Activated CD8-positive, alpha-beta memory T cell treated with anti-CD3 and anti-CD28 coated beads for 36 hours (primary cell): ENCODE measurements around the gene INO80. TPM values are rescaled to one million over a fixed set of nuclear protein-coding genes. Genes with fewer than 3 reads are reported as not detected.

Source experiments
- CTCF ChIA-PET: fragments of 350-600 bp; sonication (Branson Sonifier 250); formaldehyde crosslinking; loops from one replicate; lab custom pipeline; 2021; ENCODE audit warnings: antibody characterized with exemption; lab: Charles Lee
- POLR2A ChIA-PET: fragments of 350-600 bp; sonication (Branson Sonifier 250); formaldehyde crosslinking; loops from one replicate; lab custom pipeline; 2021; ENCODE audit warnings: antibody characterized with exemption; lab: Charles Lee
- total RNA-seq, 2 experiments: library from RNA; stranded (reverse); gene quantifications; one replicate each; pipeline ENCODE4 v1.2.3, GENCODE V29; 2021

INO80 gene
- total RNA-seq, 2 experiments from 2014 or later = 27.3 to 29.2 TPM

- ChIA-PET POLR2A (interaction anchor here (0.5 to 0.7 kb wide), 2 partner anchors 10 to 472 kb away, joined by 3 read pairs; no protein-coding TSS in a partner anchor), CTCF (interaction anchor here (0.6 to 9.3 kb wide), 11 partner anchors 9 to 302 kb away, joined by 3 to 71 read pairs (median 3); no protein-coding TSS in a partner anchor)
Observed at GRCh38 chr15:40930430-40931299, 185.4 kb downstream of the INO80 start.

- POLR2A ChIA-PET = interaction anchor here (1.8 kb wide), 1 partner anchor 11 kb away, joined by 6 read pairs; no protein-coding TSS in a partner anchor
- CTCF ChIA-PET = interaction anchor here (0.9 to 9.3 kb wide), 12 partner anchors 12 to 141 kb away, joined by 3 to 71 read pairs (median 3); no protein-coding TSS in a partner anchor
Observed at GRCh38 chr15:40929660-40930429, 186.2 kb downstream of the INO80 start.

Other genes starting within 250 kb of the INO80 start
- under 1 TPM; 0.27 to 0.51 TPM for gene RHOV, start 242.0 kb downstream of the INO80 start, total RNA-seq
- 10 to 100 TPM; 16.0 to 16.8 TPM for gene VPS18, start 221.8 kb downstream of the INO80 start, total RNA-seq
- under 1 TPM in 1 of 2 experiments, not detected in 1; 0.08 TPM for gene DLL4, start 186.9 kb downstream of the INO80 start, total RNA-seq
- 10 to 100 TPM; 24.6 to 25.2 TPM for gene CHAC1, start 162.8 kb downstream of the INO80 start, total RNA-seq
- gene EXD1, start 114.5 kb upstream of the INO80 start, total RNA-seq = not detected
- 10 to 100 TPM; 43.7 to 45.2 TPM for gene CHP1, start 115.0 kb upstream of the INO80 start, total RNA-seq
- 10 to 100 TPM; 18.7 to 19.9 TPM for gene OIP5, start 216.3 kb upstream of the INO80 start, total RNA-seq
- gene NUSAP1, start 216.6 kb upstream of the INO80 start, total RNA-seq = 100 to 1,000 TPM; 118 to 126 TPM